ENCODE data around the gene TACR1. TPM values are rescaled to one million over a fixed set of nuclear protein-coding genes. Genes with fewer than 3 reads are reported as not detected.

Gene TACR1
- total and polyA plus RNA-seq, 2 of the 4 experiments (the other 2 are of a cell fraction), result under 0.01 to 0.09 TPM

GRCh38 chr2:75063906-75064305 lies 135.4 kb downstream of the TACR1 start:
- intact Hi-C loops (cut with micrococcal nuclease), result loop anchor here (2.0 to 10.0 kb wide), 2 partner anchors 145 to 369 kb away; no protein-coding TSS in a partner anchor
- no peak overlapping the region for H4K5ac ChIP-seq (ENCODE audit: low read depth, low read length)
- no peak for TF ChIP-seq MAFK (IDR thresholded peaks at IDR 0.05; ENCODE audit: low read depth, low read length)
- no peak for TF ChIP-seq RCOR1 (IDR thresholded peaks at IDR 0.05; ENCODE audit: insufficient replicate concordance, low read length)
- TF ChIP-seq MAZ (IDR thresholded peaks at IDR 0.05; ENCODE audit: borderline replicate concordance, low read depth, low read length), result no peak
- no peak for TF ChIP-seq ELK1 (IDR thresholded peaks at IDR 0.05; ENCODE audit: borderline replicate concordance, low read depth, low read length)
- no peak for TF ChIP-seq USF2 (IDR thresholded peaks at IDR 0.05; ENCODE audit: low read depth, low read length)
- TF ChIP-seq CHD1 (IDR thresholded peaks at IDR 0.05; ENCODE audit: low read depth, low read length), result no peak
- TF ChIP-seq MXI1 (IDR thresholded peaks at IDR 0.05; ENCODE audit: borderline replicate concordance, low read depth, low read length), result no peak
- no peak for TF ChIP-seq FOS (IDR thresholded peaks at IDR 0.05; ENCODE audit: low read depth, low read length)
- no peak for TF ChIP-seq POLR2A (IDR thresholded peaks at IDR 0.05; ENCODE audit: low read depth, low read length)
- no peak for TF ChIP-seq NFE2L2 (IDR thresholded peaks at IDR 0.05; ENCODE audit: low read depth, low read length)
- TF ChIP-seq RAD21 (IDR thresholded peaks at IDR 0.05; ENCODE audit: low read length), result no peak
- no peak for TF ChIP-seq RFX5 (IDR thresholded peaks at IDR 0.05; ENCODE audit: low read depth, low read length)
- TF ChIP-seq SMC3 (IDR thresholded peaks at IDR 0.05; ENCODE audit: low read depth, low read length), result no peak
- no peak for TF ChIP-seq BHLHE40 (IDR thresholded peaks at IDR 0.05; ENCODE audit: low read depth, low read length)
- no peak for TF ChIP-seq CTCF (conservative IDR thresholded peaks at IDR 0.05; ENCODE audit: low read depth, low read length)
- no peak for TF ChIP-seq CEBPB (IDR thresholded peaks at IDR 0.05; ENCODE audit: low read depth, low read length)
- H3K14ac ChIP-seq (replicated peaks; ENCODE audit: low read depth, low read length), result no peak overlapping the region
- H2BK20ac ChIP-seq (ENCODE audit: low read depth, low read length), result no peak overlapping the region
- no peak for DNase-seq
- H3K9me1 ChIP-seq (ENCODE audit: insufficient read depth, low read length), result no peaks in the 10 kb centered on the region; the same call in 1 of the 2 replicates
- no peak overlapping the region for H2AK9ac ChIP-seq (replicated peaks; ENCODE audit: low read depth, low read length, poor library complexity)
- no peak overlapping the region for H4K91ac ChIP-seq (ENCODE audit: insufficient read depth, low read depth, low read length)
- no peak overlapping the region for H3K27ac ChIP-seq (ENCODE audit: insufficient read depth, low read length)
- no peak overlapping the region for H2BK5ac ChIP-seq (ENCODE audit: low read depth, low read length, poor library complexity, severe bottlenecking)
- no peak overlapping the region for H3K18ac ChIP-seq (ENCODE audit: low read depth, low read length)
- no peak overlapping the region for H3K4ac ChIP-seq (ENCODE audit: low read depth, low read length)
- ChIA-PET POLR2A (ENCODE audit: unreplicated experiment) (no interaction called here), CTCF (interaction anchor here (0.7 to 1.5 kb wide), 5 partner anchors 10 to 178 kb away, joined by 3 to 9 read pairs (median 3); partner anchors contain the start of gene TACR1)
- no peak overlapping the region for H2AFZ ChIP-seq (replicated peaks; ENCODE audit: low read length, poor library complexity)
- WGBS, 2 experiments (ENCODE audit: extremely low coverage in 2 of 2, insufficient read length in 1 of 2), result no CpG with 5 or more reads among the region's 1 CpG
- no peak overlapping the region for H3K4me3 ChIP-seq (ENCODE audit: insufficient read depth, low read depth, low read length)
- no peak overlapping the region for H2BK120ac ChIP-seq (ENCODE audit: low read depth, low read length)
- no peak overlapping the region for H3K4me2 ChIP-seq (ENCODE audit: low read depth, low read length)
- no peak overlapping the region for H4K8ac ChIP-seq (ENCODE audit: low read depth in 2 of 2, low read length in 2 of 2)
- H3K9me3 ChIP-seq (ENCODE audit: control insufficient read depth, insufficient read depth, low read length), result no peaks in the 10 kb centered on the region
- H3K9ac ChIP-seq (ENCODE audit: low read depth, low read length), result no peak overlapping the region
- no TSS peak for BruUV-seq (replicated peaks)
- no peak overlapping the region for H2BK15ac ChIP-seq (ENCODE audit: low read depth, low read length)
- in situ Hi-C loops (cut with MboI; ENCODE audit: low sequenced_read_pairs), result no loop called here
- H3K4me1 ChIP-seq (ENCODE audit: control insufficient read depth, insufficient read depth, low read length), result peaks cover 4% of the 10 kb centered on the region; the same call in 1 of the 2 replicates
- H3K27me3 ChIP-seq (ENCODE audit: control insufficient read depth, insufficient read depth, low read length), result no peaks in the 10 kb centered on the region
- dilution Hi-C loops (cut with HindIII; ENCODE audit: low sequenced_read_pairs, unreplicated experiment), result no loop called here
- H3K23ac ChIP-seq (ENCODE audit: low read depth, low read length), result no peak overlapping the region
- no peak overlapping the region for H3K56ac ChIP-seq (ENCODE audit: extremely low read depth, insufficient read depth, low read length)
- H3K36me3 ChIP-seq (ENCODE audit: control insufficient read depth, insufficient read depth, low read length), result no peaks in the 10 kb centered on the region
- ATAC-seq (ENCODE audit: low read depth), result no peak
- no peak overlapping the region; the same call in 1 of the 2 replicates for H2AK5ac ChIP-seq (ENCODE audit: low read depth, low read length)
- H3K79me1 ChIP-seq (ENCODE audit: low read depth in 1 of 2, low read length in 2 of 2), result no peaks in the 10 kb centered on the region
- no peaks in the 10 kb centered on the region for H4K20me1 ChIP-seq (ENCODE audit: insufficient read depth, low read length)
